NCI-H1417 (cell line): Measurements from ENCODE around the gene C1orf198.

Source experiments
- DNase-seq, 3 experiments: peaks; one replicate each; lab custom pipeline; 2025; lab: John Stamatoyannopoulos, UW

C1orf198 gene, protein sequence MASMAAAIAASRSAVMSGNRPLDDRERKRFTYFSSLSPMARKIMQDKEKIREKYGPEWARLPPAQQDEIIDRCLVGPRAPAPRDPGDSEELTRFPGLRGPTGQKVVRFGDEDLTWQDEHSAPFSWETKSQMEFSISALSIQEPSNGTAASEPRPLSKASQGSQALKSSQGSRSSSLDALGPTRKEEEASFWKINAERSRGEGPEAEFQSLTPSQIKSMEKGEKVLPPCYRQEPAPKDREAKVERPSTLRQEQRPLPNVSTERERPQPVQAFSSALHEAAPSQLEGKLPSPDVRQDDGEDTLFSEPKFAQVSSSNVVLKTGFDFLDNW

DNA sequence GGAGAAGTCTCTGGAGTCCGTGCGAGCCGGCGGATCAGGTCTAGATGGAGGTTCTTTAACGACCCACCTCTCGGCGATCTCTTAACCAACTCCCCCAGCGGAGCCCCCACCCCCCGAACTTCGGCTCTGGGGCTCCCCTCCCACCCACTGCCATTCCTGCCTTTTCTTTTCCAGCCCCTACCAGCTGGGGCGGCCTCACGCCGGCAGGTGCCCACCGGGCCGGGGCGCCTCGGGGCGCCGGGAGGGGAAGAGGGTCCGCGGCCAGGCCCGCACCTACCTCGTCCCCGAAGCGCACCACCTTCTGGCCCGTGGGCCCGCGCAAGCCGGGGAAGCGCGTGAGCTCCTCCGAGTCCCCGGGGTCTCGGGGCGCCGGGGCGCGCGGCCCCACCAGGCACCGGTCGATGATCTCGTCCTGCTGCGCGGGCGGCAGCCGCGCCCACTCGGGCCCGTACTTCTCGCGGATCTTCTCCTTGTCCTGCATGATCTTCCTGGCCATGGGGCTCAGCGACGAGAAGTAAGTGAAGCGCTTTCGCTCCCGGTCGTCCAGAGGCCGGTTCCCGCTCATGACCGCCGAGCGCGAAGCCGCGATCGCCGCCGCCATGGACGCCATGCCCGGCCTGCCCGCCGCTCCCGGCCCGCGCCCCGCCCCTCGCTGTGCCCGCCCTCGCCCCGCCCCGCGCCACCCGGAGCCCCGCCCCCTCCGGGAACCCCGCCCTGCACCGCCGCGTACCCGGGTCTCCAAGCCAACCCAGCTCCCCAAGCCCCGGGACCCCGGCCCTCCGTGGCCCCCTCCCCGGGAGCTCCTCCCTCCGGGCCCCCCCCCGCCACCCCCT is at the start of gene C1orf198:
C1orf198 (minus strand) TSS at position 619 of the 833 bp plus-strand sequence; CDS start at position 610, 9 bp downstream.
- DNase-seq: peak; percentile 35 to 88 (median 86)

GRCh38 chr1:230917284-230918135 is 49.2 kb upstream of the C1orf198 start:
- peak; percentile 49 to 81 (median 71) for DNase-seq

- DNase-seq: no peak
Measured at GRCh38 chr1:230916587-230917283, 48.4 kb upstream of the C1orf198 start.

- DNase-seq: no peak
Measured at GRCh38 chr1:230915078-230915477, 46.8 kb upstream of the C1orf198 start.

DNA sequence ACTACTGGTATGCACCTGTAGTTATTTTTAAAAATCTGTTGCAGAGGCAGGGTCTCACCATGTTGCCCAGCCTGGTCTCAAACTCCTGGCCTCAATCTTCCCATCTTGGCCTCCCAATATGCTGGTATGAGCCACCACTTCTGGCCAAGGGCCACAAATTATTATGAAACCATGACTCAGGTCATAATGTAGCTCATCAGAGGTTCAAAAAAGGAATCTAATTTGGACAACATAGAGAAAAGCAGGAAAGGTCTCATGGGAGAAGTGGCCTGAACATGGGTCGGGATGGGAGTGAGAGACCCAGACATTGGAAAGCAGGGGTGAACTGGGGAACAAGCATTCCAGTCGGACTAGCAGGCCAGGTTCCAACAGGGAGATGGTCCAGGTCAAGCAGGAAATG is 45.2 kb upstream of the C1orf198 start:
- no peak for DNase-seq

- no peak for DNase-seq
Measured at GRCh38 chr1:230910755-230911117, 42.4 kb upstream of the C1orf198 start.

DNA sequence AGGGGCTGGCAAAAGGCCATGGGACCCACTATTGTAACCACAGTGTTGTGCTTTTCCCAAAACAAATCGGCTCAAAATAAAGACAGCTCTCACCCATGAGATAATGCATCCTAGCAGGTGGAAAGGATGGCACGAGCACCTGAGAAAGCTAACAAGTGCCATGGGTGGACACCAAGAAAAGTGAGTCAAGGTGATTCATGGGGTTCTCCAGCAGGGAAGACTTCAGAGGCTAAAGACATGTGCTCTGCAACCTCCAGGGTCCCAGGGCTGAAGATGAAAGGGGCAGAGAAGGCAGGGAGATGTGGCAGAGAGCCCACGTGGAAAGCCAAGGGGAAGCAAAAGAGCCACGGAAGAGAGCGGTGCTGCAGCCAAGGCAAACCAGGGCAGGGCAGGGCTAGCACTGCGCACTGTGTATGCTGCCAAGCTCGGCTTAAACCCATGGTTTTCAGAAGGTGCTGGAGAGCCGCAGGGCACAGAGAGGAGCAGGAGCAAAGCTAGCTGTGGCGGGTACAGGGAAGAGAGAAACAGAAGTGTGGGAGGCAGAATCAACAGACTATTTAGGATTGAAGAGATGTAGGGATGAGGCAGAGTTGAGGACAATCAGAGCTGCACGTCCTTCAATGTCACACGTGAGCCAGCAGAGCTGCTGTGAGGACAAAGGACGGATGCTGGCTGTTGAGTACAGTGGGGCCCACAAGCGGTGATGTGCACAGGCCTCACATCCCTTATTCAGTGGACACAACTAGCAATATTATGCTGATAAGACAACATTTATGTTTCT is 41.8 kb upstream of the C1orf198 start:
- no peak for DNase-seq

DNA sequence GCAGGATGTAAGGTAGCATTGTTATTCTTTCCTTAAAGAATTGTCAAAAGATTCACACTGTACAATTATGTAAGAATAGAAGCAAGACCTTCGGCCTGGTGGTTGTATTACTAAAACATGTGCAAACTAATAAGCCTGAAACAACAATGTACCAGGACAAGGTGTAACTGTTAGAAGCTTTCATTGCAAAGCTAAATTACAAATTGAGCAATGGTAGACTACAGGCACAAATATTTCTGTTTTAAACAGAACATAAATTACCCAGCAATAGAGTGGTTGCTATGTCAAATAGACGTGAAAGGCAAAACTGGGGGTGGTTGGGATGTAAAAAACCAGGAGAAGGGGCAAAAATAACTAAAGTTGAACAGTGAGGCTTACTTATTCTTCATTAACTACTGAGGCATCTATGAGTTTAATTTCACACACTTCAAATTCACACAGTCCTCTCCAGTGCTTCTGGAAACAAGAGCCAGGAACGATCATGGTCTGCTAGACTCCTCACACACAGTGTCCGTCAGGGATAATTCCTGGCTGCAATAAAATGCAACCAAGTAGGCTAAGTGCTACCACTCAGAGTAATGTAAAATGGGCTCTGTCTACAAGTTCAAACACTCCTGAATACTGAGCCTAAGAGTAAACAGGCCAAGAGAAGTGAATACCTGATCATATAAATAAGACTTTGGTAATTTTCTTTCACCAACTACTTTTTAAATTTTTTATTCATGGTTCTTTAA is 39.3 kb upstream of the C1orf198 start:
- no peak for DNase-seq

GRCh38 chr1:230906226-230906625 is 37.9 kb upstream of the C1orf198 start:
- no peak for DNase-seq

DNA sequence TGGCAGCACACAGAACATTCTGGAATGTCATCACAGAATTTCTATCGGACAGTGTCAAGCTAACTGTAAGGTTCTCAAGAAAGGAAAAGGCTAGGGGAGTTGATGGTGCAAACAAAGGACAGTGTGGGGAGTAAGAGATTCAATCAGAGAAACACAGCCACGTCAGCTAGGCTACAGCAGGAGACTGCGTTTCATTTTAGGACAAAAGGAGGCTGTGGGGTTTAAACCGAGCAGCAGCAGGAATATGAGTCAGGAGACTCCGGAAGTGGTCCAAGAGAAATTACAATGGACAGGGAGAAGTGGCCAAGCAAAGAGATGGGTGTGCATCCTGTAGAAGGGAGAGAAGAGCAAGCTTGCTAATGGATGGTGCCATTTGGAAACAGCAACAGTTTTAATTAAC is 37.4 kb upstream of the C1orf198 start:
- no peak for DNase-seq

DNA sequence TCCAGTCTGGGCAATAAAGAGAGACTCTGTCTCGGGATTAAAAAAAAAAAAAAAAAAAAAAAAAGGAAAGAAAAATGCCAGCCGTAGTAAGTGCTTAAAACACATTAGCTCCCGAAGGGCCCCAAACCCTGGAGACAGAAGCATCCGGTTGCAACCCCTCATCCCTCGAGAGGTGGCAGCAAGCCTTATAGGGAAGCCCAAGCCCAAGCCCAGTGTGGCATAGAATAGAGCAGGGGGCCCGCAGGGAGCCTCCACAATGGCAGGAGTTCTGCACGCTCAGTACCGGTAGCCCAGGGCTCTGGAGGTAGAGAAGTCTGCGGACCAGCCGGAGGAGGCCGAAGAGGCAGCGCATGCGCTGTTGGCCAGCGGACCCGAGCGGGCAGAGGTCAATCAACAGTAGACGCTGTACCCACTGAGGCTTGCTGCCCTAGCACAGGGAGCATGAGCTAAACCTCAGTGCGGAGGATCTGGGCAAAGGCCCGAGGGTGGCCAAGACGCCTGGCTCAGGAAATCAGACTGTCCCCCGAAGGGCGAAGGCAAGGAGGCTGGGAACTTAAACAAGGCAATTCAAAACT is 34.1 kb upstream of the C1orf198 start:
- DNase-seq: no peak

- no peak for DNase-seq
Measured at GRCh38 chr1:230901671-230902070, 33.4 kb upstream of the C1orf198 start.

DNA sequence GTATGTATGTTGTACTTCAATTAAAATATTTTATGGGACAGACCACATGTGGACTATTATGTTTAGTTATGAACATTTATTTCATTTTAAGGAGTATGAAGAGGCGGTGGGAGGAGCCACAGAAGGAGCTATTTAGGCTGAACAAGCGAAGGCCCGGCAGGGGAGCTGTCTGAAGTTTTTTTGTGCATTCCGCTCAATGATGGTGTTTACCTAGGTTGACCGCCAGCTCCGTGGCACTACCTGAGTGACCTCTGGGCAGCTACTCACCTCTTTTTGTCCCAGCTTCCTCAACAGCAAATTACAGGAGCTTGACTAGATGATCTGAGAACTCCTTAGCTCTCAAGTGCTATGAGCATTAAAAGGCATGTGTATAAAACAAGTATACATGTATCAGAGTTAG is 32.7 kb upstream of the C1orf198 start:
- DNase-seq: peak in 1 of 3 experiments; percentile 7

DNA sequence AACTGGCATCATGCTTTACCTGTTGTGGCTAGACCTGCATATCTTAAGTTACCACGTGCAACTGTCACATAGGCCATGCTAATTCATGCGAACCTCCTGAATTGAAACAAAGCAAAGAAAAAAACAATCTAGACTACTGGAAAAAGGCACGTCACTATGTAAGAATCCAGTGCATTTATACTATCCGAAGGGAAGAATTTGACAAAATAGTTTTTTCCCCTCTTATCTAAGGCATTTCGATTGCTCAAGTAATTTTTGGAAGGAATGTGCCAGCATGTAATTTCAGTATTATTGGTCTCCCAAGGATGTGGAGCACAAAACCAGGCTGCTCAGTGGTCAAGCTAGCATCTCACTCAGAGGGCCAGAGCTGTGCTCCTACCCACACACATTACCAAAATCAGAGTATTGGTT is 31.5 kb upstream of the C1orf198 start:
- no peak for DNase-seq

DNA sequence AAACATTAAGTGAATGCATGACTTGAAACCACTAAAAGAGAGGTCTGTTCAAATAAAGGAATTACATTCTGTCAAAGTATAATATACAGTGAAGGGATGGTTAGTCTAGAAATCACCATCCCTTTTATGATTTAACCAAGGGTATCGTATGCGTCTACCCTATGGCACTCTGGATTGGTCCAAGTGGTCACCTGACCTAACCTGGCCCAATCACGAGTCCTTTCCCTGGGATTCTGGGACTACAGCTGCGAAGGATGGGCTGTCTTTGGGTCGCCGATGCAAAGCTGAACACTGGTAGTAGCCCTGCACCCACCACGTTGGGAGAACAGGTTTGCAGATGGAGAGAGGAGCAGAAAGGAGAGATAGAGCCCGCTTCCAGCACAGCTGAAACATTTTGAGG is 30.4 kb upstream of the C1orf198 start:
- no peak for DNase-seq

GRCh38 chr1:230898144-230898543 is 29.8 kb upstream of the C1orf198 start:
- no peak for DNase-seq

- DNase-seq: no peak
Measured at GRCh38 chr1:230896779-230897178, 28.5 kb upstream of the C1orf198 start.

GRCh38 chr1:230895452-230895851 is 27.1 kb upstream of the C1orf198 start:
- DNase-seq: no peak

DNA sequence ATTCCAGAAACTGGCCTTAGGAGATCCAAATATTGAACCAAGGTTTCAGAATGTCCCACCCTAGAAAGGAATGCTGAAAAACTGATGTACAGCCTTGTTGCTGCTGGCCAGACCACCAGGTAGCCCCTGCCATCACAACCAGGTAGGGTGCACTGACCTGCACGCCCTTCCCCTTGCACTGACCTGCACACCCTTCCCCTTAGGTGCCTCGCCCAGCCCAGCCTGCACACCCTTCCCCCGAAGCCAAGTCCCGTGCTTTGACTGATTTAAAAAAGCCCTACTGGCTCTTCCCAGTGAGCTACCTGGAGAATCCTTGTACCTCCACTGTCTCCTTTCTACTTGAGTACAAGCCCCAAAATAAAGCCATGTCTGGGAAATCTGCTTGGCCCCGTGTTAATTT is 26.3 kb upstream of the C1orf198 start:
- no peak for DNase-seq

DNA sequence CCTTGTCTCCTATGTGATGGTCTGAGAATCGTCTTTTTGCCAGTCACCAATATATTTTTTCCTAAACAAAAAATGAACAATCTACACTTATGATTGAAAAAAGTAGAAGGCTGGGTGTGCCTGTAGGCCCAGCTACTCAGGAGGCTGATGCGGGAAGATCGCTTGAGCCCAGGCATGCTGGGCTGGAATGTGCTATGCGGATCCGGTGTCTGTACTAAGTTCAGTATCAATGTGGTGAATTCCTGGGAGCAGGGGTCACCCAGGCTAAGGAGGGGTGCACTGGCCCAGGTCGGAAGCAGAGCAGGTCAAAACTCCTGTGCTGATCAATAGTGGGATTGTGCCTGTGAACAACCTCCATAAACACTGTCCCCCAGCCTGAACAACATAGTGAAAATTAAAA is 25.7 kb upstream of the C1orf198 start:
- no peak for DNase-seq
